Stimulated activated CD8-positive, alpha-beta memory T cell treated with anti-CD3 and anti-CD28 coated beads, Interleukin-7, amount 100 ng/mL, for 24 hours (primary cell): ENCODE measurements around the gene AP5S1.

ENCODE experiments used
- DNase-seq: peaks from one replicate; pipeline ENCODE4 v3.0.0-alpha.2; 2020; ENCODE audit warnings: low read depth

The AP5S1 gene

GRCh38 chr20:3876676-3877075, 56.3 kb downstream of the AP5S1 start:
- DNase-seq, result no peak
